ENCODE measurements around the gene RAPGEF4. TPM values are rescaled to one million over a fixed set of nuclear protein-coding genes. Genes with fewer than 3 reads are reported as not detected.

The RAPGEF4 gene
- total and polyA plus RNA-seq, 2 donors (not counting 1 experiment from before 2014, with no cell fraction given) = 0.22 to 0.30 TPM

GRCh38 chr2:173001664-173002604 is 266.3 kb downstream of the RAPGEF4 start:
- Histone ChIP-seq H3K9ac (ENCODE audit: low read length) (no peak overlapping the region), H2AFZ (ENCODE audit: insufficient read depth, low read depth, low read length, poor library complexity, severe bottlenecking) (no peak overlapping the region), H3K36me3 (replicated peaks in 1 of 2; ENCODE audit: control extremely low read depth in 1 of 2, control insufficient read depth in 1 of 2, extremely low read depth in 1 of 2, insufficient read depth in 2 of 2, low read length in 1 of 2) (no peaks in the 10 kb centered on the region), H3K27me3 (replicated peaks in 1 of 4; ENCODE audit: control extremely low read depth in 1 of 4, control insufficient read depth in 3 of 4, insufficient read depth in 4 of 4, low read length in 3 of 4) (peaks cover 0 to 6% (median under 1%) of the 10 kb centered on the region in 4 experiments), H3K4me3 (ENCODE audit: control extremely low read depth in 1 of 5, extremely low read depth in 1 of 5, insufficient read depth in 1 of 5, low read depth in 2 of 5, low read length in 4 of 5) (no peak overlapping the region), H3K79me2 (ENCODE audit: control insufficient read depth, insufficient read depth, low read length) (no peaks in the 10 kb centered on the region), H4K20me1 (ENCODE audit: control insufficient read depth, insufficient read depth, low read length, poor library complexity, severe bottlenecking) (no peaks in the 10 kb centered on the region), H3K4me1 (ENCODE audit: control insufficient read depth in 2 of 2, insufficient read depth in 2 of 2, low read length in 2 of 2) (no peaks in the 10 kb centered on the region), H3K27ac (ENCODE audit: low read length in 2 of 2) (no peak overlapping the region), H3K9me3 (ENCODE audit: control extremely low read depth in 1 of 3, control insufficient read depth in 2 of 3, insufficient read depth in 1 of 3, low read length in 2 of 3) (no peaks in the 10 kb centered on the region), H3K4me2 (replicated peaks; ENCODE audit: low read depth, low read length, poor library complexity, severe bottlenecking) (no peak overlapping the region)
- Mint-ChIP-seq H3K27ac (no peak overlapping the region), H3K27me3 (peaks cover 12% of the 10 kb centered on the region), H3K9me3 (ENCODE audit: insufficient read depth) (no peaks in the 10 kb centered on the region), H3K4me1 (no peaks in the 10 kb centered on the region), H3K4me3 (no peak overlapping the region)
- intact Hi-C loops (cut with micrococcal nuclease) = no loop called here
- ATAC-seq (ENCODE audit: low read depth) (no peak), DNase-seq (no peak)
- TF ChIP-seq CTCF (IDR thresholded peaks at IDR 0.05) (no peak), EZH2 (IDR thresholded peaks at IDR 0.05; ENCODE audit: borderline replicate concordance, insufficient read depth, low read depth, low read length, poor library complexity, severe bottlenecking) (no peak)
- WGBS (ENCODE audit: insufficient coverage) = 100% methylated on average over 1 of the region's 7 CpGs
- ChIA-PET POLR2A (interaction anchor here (0.7 kb wide), 1 partner anchor 703 kb away, joined by 7 read pairs; no protein-coding TSS in a partner anchor), CTCF (interaction anchor here (1.4 kb wide), 1 partner anchor 27 kb away, joined by 3 read pairs; no protein-coding TSS in a partner anchor)

Data from B cell (primary cell).